GM10248 (cell line): ENCODE data around the gene SLC2A10.

ENCODE experiments used
- CTCF ChIA-PET: fragments of 300-600 bp; sonication (Branson Sonifier 250); formaldehyde crosslinking; extraction: SDS; loops from one replicate; lab custom pipeline; 2021; ENCODE audit warnings: antibody characterized with exemption; lab: Yijun Ruan, JAX
- POLR2A ChIA-PET: fragments of 350-650 bp; sonication (Branson Sonifier 250); formaldehyde crosslinking; extraction: SDS; loops from one replicate; lab custom pipeline; 2020; ENCODE audit warnings: antibody characterized with exemption; lab: Yijun Ruan, JAX
- DNase-seq: peaks from one replicate; pipeline ENCODE4 v3.0.0; 2012; ENCODE audit errors: extremely low spot score
- TF ChIP-seq, protein P1 (sequence below): IDR thresholded peaks from 2 replicates; pipeline ENCODE4 v1.5.1; 2012; ENCODE audit warnings: mild to moderate bottlenecking, low read depth; ENCODE audit errors: extremely low read depth, missing control alignments, control extremely low read depth

Gene SLC2A10

DNA sequence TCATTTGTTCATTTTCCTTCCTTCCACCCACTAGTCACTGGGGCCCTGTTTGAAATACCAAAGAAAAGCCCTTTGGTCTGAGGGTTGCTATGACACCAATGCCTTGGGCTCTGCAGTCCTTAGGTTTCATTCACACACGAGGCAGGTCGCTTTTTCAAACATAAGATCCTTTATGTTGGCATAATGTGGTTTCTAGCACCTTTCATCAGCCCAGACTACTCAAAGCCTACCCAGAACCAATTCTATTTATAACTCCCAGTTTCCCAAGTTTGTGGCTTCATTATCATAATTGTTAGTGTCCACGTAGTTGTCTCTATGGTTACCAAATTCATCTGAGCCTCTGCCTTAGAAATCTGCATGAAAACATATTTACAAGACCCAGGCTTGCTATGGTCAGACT lies 13.6 kb upstream of the SLC2A10 start:
- CTCF ChIA-PET: interaction anchor here (1.3 to 2.0 kb wide), 3 partner anchors 10 to 15 kb away, joined by 5 to 7 read pairs (median 5); no protein-coding TSS in a partner anchor
- no peak for DNase-seq
- POLR2A ChIA-PET: no interaction called here
- TF ChIP-seq, protein P1, sequence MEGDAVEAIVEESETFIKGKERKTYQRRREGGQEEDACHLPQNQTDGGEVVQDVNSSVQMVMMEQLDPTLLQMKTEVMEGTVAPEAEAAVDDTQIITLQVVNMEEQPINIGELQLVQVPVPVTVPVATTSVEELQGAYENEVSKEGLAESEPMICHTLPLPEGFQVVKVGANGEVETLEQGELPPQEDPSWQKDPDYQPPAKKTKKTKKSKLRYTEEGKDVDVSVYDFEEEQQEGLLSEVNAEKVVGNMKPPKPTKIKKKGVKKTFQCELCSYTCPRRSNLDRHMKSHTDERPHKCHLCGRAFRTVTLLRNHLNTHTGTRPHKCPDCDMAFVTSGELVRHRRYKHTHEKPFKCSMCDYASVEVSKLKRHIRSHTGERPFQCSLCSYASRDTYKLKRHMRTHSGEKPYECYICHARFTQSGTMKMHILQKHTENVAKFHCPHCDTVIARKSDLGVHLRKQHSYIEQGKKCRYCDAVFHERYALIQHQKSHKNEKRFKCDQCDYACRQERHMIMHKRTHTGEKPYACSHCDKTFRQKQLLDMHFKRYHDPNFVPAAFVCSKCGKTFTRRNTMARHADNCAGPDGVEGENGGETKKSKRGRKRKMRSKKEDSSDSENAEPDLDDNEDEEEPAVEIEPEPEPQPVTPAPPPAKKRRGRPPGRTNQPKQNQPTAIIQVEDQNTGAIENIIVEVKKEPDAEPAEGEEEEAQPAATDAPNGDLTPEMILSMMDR: no peak

- no peak for DNase-seq
- ChIA-PET CTCF (interaction anchor here (1.3 to 2.0 kb wide), 2 partner anchors 11 to 16 kb away, joined by 5 to 7 read pairs; no protein-coding TSS in a partner anchor), POLR2A (no interaction called here)
- TF ChIP-seq, protein P1: no peak
Measured at GRCh38 chr20:46696791-46697279, 12.6 kb upstream of the SLC2A10 start.

DNA sequence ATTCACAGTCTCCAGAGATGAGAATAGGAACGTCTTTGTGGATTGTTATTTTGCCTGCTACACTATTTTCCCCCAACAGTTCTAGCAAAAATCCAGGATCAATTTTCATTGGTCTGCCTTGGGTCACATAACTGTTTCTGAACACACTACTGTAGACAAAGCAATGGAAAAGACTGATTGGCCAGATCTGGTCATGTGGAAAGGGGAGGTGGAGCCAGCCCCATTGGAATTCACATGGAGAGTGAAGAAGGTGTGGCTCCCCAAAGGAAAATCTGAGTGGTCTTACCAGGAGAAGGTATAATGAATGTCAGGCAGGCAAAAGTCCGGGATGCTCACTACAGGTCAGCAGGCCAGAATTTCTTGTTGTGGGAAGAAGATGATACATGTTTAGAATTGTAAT lies 10.7 kb upstream of the SLC2A10 start:
- CTCF ChIA-PET: no interaction called here
- POLR2A ChIA-PET: no interaction called here
- TF ChIP-seq, protein P1: no peak
- no peak for DNase-seq

DNA sequence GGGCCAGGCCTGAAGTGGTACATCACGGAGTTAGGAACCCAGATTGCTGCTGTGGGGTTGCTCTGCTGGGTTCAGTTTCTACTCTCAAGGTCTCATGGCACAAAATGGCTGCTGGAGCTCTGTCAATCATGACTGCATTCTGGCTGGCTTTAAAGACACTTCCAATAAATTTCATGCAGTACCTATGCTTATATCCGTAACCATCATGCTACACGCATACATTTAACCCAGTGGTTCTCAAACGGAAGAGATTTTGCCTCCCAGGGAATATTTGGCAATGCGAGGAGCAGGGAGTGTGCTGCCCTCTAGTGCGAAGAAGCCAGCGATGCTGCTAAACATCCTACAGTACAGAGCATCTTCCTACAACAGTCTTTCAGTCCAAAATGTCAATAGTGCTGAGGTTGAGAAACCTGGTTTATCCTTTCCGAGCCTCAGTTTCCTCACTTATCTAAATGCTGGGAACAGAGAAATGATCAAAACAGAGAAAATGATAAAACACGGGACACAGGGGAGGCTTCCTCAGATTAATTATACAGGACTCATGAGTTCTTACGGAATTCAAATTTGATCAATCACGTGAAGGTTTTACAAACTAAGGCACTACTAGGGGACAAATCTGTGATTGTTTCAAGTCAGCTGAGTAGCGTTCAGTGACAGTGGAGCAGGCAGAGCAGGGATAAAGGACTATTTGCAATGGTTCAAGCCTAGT lies 9.6 kb upstream of the SLC2A10 start:
- CTCF ChIA-PET: interaction anchor here (0.6 to 1.5 kb wide), 2 partner anchors 13 to 179 kb away, joined by 3 read pairs; no protein-coding TSS in a partner anchor
- POLR2A ChIA-PET: no interaction called here
- no peak for DNase-seq
- TF ChIP-seq, protein P1: no peak

DNA sequence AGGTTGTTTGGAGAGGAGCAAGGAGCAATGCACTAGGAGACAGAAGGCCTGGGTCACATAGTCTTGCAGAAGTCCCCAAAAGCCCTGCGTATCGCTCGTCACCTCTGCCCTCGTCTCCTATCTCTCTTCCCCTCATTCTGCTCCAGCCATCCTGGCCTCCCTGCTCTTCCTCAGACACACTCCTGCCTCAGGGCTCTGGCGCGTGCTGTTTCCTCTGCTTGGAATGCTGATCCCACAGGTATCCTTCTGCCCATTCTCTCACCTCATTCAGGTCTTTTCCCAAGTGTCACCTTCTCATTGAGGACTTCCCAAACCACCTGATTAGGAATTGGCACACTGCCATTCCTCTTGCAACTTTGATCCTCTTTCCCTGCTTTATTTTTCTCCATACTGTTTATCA lies 9.0 kb upstream of the SLC2A10 start:
- ChIA-PET POLR2A (no interaction called here), CTCF (interaction anchor here (1.5 kb wide), 1 partner anchor 180 kb away, joined by 3 read pairs; no protein-coding TSS in a partner anchor)
- DNase-seq: no peak
- TF ChIP-seq, protein P1: no peak

DNA sequence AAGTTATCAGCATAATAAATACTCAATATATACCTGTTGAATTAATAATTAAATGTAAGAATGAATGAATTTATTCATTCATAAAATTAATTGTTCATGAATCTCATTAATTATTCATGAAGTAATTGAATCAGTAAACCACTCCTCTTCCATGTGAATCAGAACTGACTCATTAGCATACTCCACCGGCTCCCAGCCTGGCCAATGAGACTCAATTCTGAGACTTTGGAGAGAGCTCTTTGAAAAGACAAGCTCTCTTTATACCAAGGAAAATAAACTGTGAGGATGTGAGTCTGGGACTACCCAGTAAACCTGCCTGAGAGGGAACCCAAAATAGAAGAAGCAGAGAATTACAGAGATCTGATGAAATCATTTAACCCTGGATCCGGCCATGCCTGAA lies 8.4 kb upstream of the SLC2A10 start:
- CTCF ChIA-PET: interaction anchor here (1.5 kb wide), 1 partner anchor 180 kb away, joined by 3 read pairs; no protein-coding TSS in a partner anchor
- TF ChIP-seq, protein P1: no peak
- POLR2A ChIA-PET: no interaction called here
- DNase-seq: no peak
